Stimulated activated CD8-positive, alpha-beta memory T cell treated with anti-CD3 and anti-CD28 coated beads, Interleukin-15, amount 100 ng/mL, for 4 hours (primary cell): ENCODE results near the gene TREH.
A peak's percentile ranks its signal among the peaks of the same experiment; 100 is the strongest.
"Not testable (repeated sequence)": the region's sequence is repeated elsewhere in the genome, so short reads cannot be mapped to it uniquely, and the experiment has no call there.

ENCODE experiments used
- DNase-seq, 2 donors: peaks; one replicate each; pipeline ENCODE4 v3.0.0-alpha.2; 2020; ENCODE audit warnings: low read depth in 2 of 2

TREH gene

GRCh38 chr11:118679483-118679882, at the start of gene TREH:
Gene TREH, minus strand, starts transcription at chr11:118679650. Its CDS starts 23 bp downstream, at chr11:118679627.
- DNase-seq, result no peak

- not testable (repeated sequence) for DNase-seq
Observed at GRCh38 chr11:118728112-118728511, 48.7 kb upstream of the TREH start.

GRCh38 chr11:118727721-118728066, 48.2 kb upstream of the TREH start:
- not testable (repeated sequence) for DNase-seq

GRCh38 chr11:118727001-118727720, 47.7 kb upstream of the TREH start:
- DNase-seq, result not testable (repeated sequence)

GRCh38 chr11:118721478-118722015, 42.1 kb upstream of the TREH start:
- not testable (repeated sequence) for DNase-seq

GRCh38 chr11:118720740-118721139, 41.3 kb upstream of the TREH start:
- DNase-seq, result not testable (repeated sequence)

- DNase-seq, result not testable (repeated sequence)
Observed at GRCh38 chr11:118720078-118720477, 40.6 kb upstream of the TREH start.

GRCh38 chr11:118718562-118718961, 39.1 kb upstream of the TREH start:
- not testable (repeated sequence) for DNase-seq

GRCh38 chr11:118717733-118718132, 38.3 kb upstream of the TREH start:
- not testable (repeated sequence) for DNase-seq

GRCh38 chr11:118717221-118717620, 37.8 kb upstream of the TREH start:
- DNase-seq, result not testable (repeated sequence)

GRCh38 chr11:118715837-118716260, 36.4 kb upstream of the TREH start:
- no peak for DNase-seq

- DNase-seq, result no peak
Observed at GRCh38 chr11:118715245-118715831, 35.9 kb upstream of the TREH start.

GRCh38 chr11:118714816-118715215, 35.4 kb upstream of the TREH start:
- DNase-seq, result no peak

- DNase-seq, result not testable (repeated sequence)
Observed at GRCh38 chr11:118714416-118714815, 35.0 kb upstream of the TREH start.

- no peak for DNase-seq
Observed at GRCh38 chr11:118708296-118708695, 28.8 kb upstream of the TREH start.

GRCh38 chr11:118706546-118706825, 27.0 kb upstream of the TREH start:
- DNase-seq, result no peak

GRCh38 chr11:118705791-118706545, 26.5 kb upstream of the TREH start:
- DNase-seq, result no peak

- no peak for DNase-seq
Observed at GRCh38 chr11:118705111-118705741, 25.8 kb upstream of the TREH start.

GRCh38 chr11:118703563-118704106, 24.2 kb upstream of the TREH start:
- no peak for DNase-seq

- DNase-seq, result peak; percentile 23 to 49
Observed at GRCh38 chr11:118699506-118700220, 20.2 kb upstream of the TREH start.

- no peak for DNase-seq
Observed at GRCh38 chr11:118697346-118697745, 17.9 kb upstream of the TREH start.
